NCI-H1694 (cell line): ENCODE measurements around the gene KRTAP4-16.
"Not testable (repeated sequence)": the region's sequence is repeated elsewhere in the genome, so short reads cannot be mapped to it uniquely, and the experiment has no call there.

Source experiments
- DNase-seq: peaks from one replicate; lab custom pipeline; 2025; lab: John Stamatoyannopoulos, UW

KRTAP4-16 gene

DNA sequence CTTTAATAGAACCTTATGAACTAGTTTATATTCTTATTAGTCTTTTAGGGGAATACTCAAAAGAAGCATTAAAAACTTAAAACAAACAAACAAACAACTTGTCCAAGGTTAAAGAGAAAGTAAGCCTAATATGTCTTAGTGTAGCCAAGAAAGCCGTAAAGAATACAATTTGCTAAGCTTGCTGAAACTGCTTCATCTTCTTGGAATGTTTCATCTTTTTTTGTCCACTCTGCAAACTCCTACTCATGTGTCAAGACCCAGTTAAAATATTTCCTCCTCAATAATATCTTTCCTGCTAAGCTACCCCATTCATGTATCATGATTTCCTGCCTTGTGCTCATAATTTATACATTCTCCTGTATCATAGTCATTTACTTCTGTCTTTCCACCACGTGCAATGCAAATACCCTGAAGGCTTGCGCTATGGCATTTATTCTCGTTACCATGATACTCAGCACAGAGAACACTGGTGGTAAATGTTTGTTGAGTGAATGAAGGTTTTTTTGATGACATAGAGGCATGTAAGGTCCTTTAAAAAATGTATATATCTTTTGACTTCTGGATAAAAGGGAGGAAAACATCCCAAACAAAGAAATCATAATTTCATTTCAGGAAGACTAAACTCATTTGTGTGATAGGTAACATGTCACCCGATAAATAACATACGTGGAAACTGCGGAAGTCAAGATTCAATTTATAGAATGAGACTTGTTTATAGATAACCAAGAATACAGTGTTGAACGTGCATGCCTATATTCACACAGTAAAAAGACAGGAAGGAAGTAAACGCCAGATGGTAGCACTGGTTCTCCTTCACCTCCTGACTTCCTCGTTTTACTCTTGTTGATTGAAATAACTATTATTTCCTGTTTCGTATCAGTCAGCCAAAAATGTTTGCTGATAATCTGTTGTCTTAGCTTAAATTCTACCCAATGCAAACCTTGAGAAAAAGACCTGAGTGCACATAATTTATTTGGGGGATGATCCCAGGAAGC, 18.0 kb upstream of the KRTAP4-16 start:
- DNase-seq = not testable (repeated sequence)

DNA sequence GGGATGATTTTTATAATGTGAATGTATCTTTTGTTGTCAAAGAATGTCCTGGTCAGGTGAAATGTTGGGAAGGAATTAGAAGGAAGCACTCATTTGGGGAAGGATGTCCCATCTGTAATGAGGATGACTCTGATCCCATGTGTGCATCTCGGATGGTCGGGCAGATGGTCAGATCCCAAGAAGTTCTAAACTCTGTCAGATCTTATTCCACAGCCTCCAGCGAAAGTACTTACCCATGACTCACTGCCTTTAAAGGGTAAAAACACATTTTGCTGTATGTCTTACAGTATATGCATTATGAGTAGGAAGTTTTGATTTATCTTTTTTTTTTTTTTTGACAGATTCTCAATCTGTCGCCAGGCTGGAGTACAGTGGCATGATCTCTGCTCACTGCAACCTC, 16.7 kb upstream of the KRTAP4-16 start:
- DNase-seq = no peak

- not testable (repeated sequence) for DNase-seq
Measured at GRCh38 chr17:41117846-41118386, 15.9 kb upstream of the KRTAP4-16 start, which contains the start of gene KRTAP4-11. Gene KRTAP4-11, minus strand, starts transcription at chr17:41118373. Its CDS starts 58 bp downstream, at chr17:41118315.

GRCh38 chr17:41116297-41116696, 14.3 kb upstream of the KRTAP4-16 start:
- no peak for DNase-seq

GRCh38 chr17:41111151-41111885, 9.3 kb upstream of the KRTAP4-16 start:
- DNase-seq = no peak

DNA sequence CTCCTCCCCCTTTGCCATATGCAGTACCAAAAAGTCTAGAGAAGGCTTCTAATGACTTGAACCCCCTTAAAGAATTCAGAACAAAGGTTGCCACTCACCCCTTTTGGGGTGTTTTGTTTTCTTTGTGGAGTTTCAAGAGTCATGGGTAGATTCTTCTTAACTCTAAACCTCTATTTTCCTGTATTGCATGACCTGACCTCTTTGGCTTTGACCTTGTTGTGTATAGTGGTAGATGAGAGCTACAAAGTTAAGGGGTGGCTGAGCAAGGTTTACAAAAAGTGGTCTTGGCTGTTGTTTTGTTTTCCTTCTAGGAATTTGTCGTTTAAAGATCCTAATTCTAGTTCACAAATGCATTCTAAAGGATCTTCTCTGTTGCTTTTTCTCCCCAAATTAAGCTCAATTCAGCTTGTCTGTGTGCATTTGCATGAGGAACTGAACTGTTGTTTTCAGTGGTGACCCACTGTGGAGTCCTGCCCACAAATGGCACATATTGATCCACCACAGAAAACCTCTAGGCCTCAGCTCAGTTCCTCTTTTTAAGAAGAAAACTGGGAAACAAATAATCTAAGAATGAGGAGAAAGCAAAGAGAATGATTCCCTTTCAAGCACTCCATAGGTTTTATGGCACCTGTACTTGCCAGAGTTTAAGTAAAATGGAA, 6.8 kb upstream of the KRTAP4-16 start:
- not testable (repeated sequence) for DNase-seq

DNA sequence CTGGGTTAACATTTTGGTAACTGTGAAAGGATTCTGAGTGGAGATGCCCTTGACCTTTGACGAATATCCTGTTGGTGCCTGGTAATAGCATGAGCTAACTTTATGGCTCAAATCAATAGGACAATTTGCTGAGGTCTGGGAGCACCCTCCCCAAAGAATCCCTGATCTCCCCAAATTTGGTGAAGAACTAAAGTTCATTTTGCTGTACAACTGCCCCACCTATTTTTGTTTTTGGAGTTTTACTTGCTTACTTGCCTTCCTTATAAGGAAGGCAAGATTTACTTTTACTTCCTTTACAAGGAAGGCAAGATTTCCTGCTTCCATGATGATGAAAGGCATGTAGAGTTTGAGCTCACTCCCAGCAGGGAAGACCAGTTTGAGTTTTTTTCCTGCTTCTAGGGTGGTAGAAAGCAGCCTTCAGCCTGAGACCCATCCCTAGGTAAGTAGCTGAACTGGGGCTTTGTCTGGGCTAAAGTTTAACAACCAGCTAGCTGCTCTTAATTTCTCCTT, 6.0 kb upstream of the KRTAP4-16 start:
- DNase-seq = no peak

- DNase-seq = not testable (repeated sequence)
Measured at GRCh38 chr17:41105347-41105746, 3.3 kb upstream of the KRTAP4-16 start, which contains the start of gene KRTAP4-9. Gene KRTAP4-9, plus strand, starts transcription at chr17:41105389. Its CDS starts 0 bp downstream, at chr17:41105389.

- not testable (repeated sequence) for DNase-seq
Measured at GRCh38 chr17:41104386-41105038, 2.5 kb upstream of the KRTAP4-16 start.

- no peak for DNase-seq
Measured at GRCh38 chr17:41103896-41104295, 1.9 kb upstream of the KRTAP4-16 start.

GRCh38 chr17:41099682-41100480, 2.1 kb downstream of the KRTAP4-16 start:
- not testable (repeated sequence) for DNase-seq

- no peak for DNase-seq
Measured at GRCh38 chr17:41098481-41098880, 3.5 kb downstream of the KRTAP4-16 start.

- no peak for DNase-seq
Measured at GRCh38 chr17:41098042-41098441, 4.0 kb downstream of the KRTAP4-16 start, which contains the start of gene KRTAP4-8. Gene KRTAP4-8, minus strand, starts transcription at chr17:41098142. Its CDS starts 58 bp downstream, at chr17:41098084.

- DNase-seq = no peak
Measured at GRCh38 chr17:41096055-41096454, 6.0 kb downstream of the KRTAP4-16 start.

GRCh38 chr17:41088760-41089352, 13.2 kb downstream of the KRTAP4-16 start:
- not testable (repeated sequence) for DNase-seq

DNA sequence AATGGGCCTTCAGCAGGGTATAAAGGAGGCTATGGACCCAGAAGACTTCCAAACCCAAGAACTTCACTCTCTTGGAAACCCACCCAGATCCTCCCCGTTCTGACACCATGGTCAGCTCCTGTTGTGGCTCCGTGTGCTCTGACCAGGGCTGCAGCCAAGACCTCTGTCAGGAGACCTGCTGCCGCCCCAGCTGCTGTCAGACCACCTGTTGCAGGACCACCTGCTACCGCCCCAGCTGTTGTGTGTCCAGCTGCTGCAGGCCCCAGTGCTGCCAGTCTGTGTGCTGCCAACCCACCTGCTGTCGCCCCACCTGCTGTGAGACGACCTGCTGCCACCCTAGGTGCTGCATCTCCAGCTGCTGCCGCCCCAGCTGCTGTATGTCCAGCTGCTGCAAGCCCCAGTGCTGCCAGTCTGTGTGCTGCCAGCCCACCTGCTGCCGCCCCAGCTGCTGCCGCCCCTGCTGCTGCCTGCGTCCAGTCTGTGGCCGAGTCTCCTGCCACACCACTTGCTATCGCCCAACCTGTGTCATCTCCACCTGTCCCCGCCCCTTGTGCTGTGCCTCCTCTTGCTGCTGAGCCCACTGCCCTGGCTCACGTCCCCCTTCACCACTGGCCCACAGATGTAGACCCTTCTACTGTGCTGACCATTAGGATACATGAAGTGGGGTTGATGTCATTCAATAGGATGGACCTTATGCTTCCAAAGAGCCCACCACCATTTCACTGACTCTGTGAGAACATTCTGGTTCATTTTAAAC, 17.7 kb downstream of the KRTAP4-16 start, which contains the start of gene KRTAP4-7:
Gene KRTAP4-7 (plus strand): TSS at position 51 of the 757 bp plus-strand sequence. CDS start 57 bp downstream, at position 108.
- not testable (repeated sequence) for DNase-seq

- not testable (repeated sequence) for DNase-seq
Measured at GRCh38 chr17:41083427-41083826, 18.6 kb downstream of the KRTAP4-16 start.

DNA sequence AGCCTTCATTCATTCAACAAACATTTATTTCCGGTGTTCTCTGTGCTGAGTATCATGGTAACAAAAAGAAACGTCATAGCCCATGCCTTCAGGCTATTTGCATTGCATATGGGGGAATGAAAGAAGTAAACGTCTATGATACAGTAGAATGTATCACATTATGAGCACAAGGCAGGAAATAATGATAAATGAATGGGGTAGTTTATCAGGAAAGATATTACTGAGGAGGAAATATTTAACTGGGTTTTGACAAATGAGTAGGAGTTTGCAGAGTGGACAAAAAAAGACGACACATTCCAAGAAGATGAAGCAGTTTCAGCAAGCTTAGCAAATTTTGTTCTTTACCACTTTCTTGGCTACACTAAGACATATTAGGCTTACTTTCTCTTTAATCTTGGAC, 19.4 kb downstream of the KRTAP4-16 start:
- DNase-seq = no peak

DNA sequence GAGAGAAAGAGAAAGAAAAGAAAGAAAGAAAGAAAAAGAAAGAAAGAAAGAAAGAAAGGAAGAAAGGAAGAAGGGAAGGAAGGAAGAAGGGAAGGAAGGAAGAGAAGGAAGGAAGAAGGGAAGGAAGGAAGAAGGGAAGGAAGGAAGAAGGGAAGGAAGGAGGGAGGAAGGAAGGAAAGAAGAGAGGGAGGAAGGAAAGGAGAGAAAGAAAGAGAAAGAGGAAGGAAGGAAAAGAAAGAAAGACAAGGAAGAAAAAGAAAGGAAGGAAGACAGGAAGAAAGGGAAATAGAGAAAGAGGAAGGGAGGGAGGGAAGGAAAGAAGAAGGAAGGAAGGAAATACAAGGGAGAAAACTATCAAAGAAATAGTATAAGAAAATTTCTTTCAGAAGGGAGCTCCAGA, 25.2 kb downstream of the KRTAP4-16 start:
- no peak for DNase-seq
